A549 (cell line): ENCODE measurements around the gene KRTAP17-1. TPM values are rescaled to one million over a fixed set of nuclear protein-coding genes. Genes with fewer than 3 reads are reported as not detected.

ENCODE experiments used
- ATAC-seq, 2 experiments: fragments of 200-7000 bp in 1 of 2; fragments of >200 bp in 1 of 2; cut with Nextera tagmentation in 1 of 2; cut with Tn5 transposase in 1 of 2; 3 replicates each; pipeline versions ENCODE4 v1.8.0 to v1.9.1; 2018 to 2020; ENCODE audit warnings: mild to moderate bottlenecking in 1 of 2, moderate library complexity in 1 of 2
- CTCF ChIA-PET: fragments of 300-600 bp; sonication (Branson Sonifier 250); formaldehyde crosslinking; extraction: SDS; loops from one replicate; lab custom pipeline; 2021; ENCODE audit warnings: antibody characterized with exemption, inconsistent platforms; lab: Yijun Ruan, JAX
- POLR2A ChIA-PET: fragments of 350-600 bp; formaldehyde crosslinking; extraction: SDS; loops from one replicate; lab custom pipeline; 2021; ENCODE audit warnings: antibody characterized with exemption, inconsistent platforms; lab: Yijun Ruan, JAX
- DNase-seq, 2 experiments: peaks; one replicate each; pipeline versions ENCODE4 v3.0.0 to v3.0.0-alpha.2; 2011 to 2016; ENCODE audit warnings: low read depth in 1 of 2, low spot score in 1 of 2
- FAIRE-seq: peaks from 2 replicates; lab custom pipeline; 2011; peaks lifted over from hg19 to GRCh38; lab: Jason Lieb, UNC
- H3K27ac ChIP-seq, 2 experiments: fragments of >200 bp; sonication (Bioruptor Twin); formaldehyde crosslinking; 3 replicates each; pipeline ENCODE4 v1.5.1; 2016 to 2017
- H3K4me1 ChIP-seq: fragments of >200 bp; sonication (Bioruptor Twin); formaldehyde crosslinking; 3 replicates; pipeline ENCODE4 v1.6.1; 2016
- H3K4me2 ChIP-seq: fragments of >200 bp; sonication (Bioruptor Twin); formaldehyde crosslinking; 3 replicates; pipeline ENCODE4 v1.6.1; 2016
- H3K4me3 ChIP-seq: fragments of >200 bp; sonication (Bioruptor Twin); formaldehyde crosslinking; 3 replicates; pipeline ENCODE4 v1.5.1; 2016
- H3K9me3 ChIP-seq: fragments of >200 bp; sonication (Bioruptor Twin); formaldehyde crosslinking; 3 replicates; pipeline ENCODE4 v1.6.1; 2016
- FOXS1 ChIP-seq: fragments of 250-450 bp; sonication (Bioruptor Pico); IDR thresholded peaks from 2 replicates; pipeline ENCODE4 v1.5.0; 2020; ENCODE audit warnings: mild to moderate bottlenecking, moderate library complexity
- KDM1A ChIP-seq: fragments of 200-600 bp; sonication (generic); IDR thresholded peaks from 2 replicates; pipeline ENCODE4 v1.6.1; 2016; ENCODE audit warnings: low read depth, mild to moderate bottlenecking
- MYC ChIP-seq: IDR thresholded peaks from 2 replicates; pipeline ENCODE4 v1.6.1; 2012; ENCODE audit warnings: mild to moderate bottlenecking, inconsistent platforms, low read length, improper control_type of control experiment, borderline replicate concordance
- NFE2L2 ChIP-seq: fragments of 150-350 bp; conservative IDR thresholded peaks from 2 replicates; pipeline ENCODE4 v1.6.1; 2014; ENCODE audit warnings: low read length
- REST ChIP-seq: fragments of 200-600 bp; sonication (generic); IDR thresholded peaks from 2 replicates; pipeline ENCODE4 v1.6.1; 2016; ENCODE audit warnings: antibody characterized with exemption, mild to moderate bottlenecking, moderate library complexity
- TFCP2L1 ChIP-seq: fragments of 250-450 bp; sonication (Bioruptor Pico); IDR thresholded peaks from 2 replicates; pipeline ENCODE4 v1.5.0; 2021; ENCODE audit warnings: mild to moderate bottlenecking
- USF2 ChIP-seq: fragments of 450-650 bp; IDR thresholded peaks from 2 replicates; pipeline ENCODE4 v1.6.1; 2014; ENCODE audit warnings: antibody characterized with exemption
- WGBS: methylation state at CpG from one replicate; pipeline ENCODE4 v1.1.6; 2017; ENCODE audit errors: missing lambda C conversion rate; 5-methylcytosine and 5-hydroxymethylcytosine counted together
- polyA plus RNA-seq, 4 experiments: library from polyadenylated mRNA; depleted of rRNA in 3 of 4; stranded (reverse); fragments of >200 nt; fragmentation: RNase III in 1 of 4; extraction: RNeasy Plus Mini Kit Qiagen cat#74134 plus additional on column Dnase treatment in 1 of 4; gene quantifications; 2 replicates in 3 of 4; 3 replicates in 1 of 4; pipeline ENCODE4 v1.2.3, GENCODE V29; 2011 to 2017
- small RNA-seq, 6 experiments: library from RNA; depleted of rRNA; stranded (forward); fragments of <200 nt; gene quantifications; one replicate each; pipeline ENCODE3, GENCODE V24; 2012

The KRTAP17-1 gene
- polyA plus RNA-seq, 2 of the 4 experiments (the other 2 are of a cell fraction) = not detected

- no peak within 1 kb of the TSS for H3K4me2 ChIP-seq
- H3K9me3 ChIP-seq = no peaks in the 10 kb centered on the region
- ATAC-seq (no peak), FAIRE-seq (no peak), DNase-seq (no peak)
- ChIA-PET CTCF (interaction anchor here (1.4 kb wide), 1 partner anchor 11 kb away, joined by 4 read pairs; no protein-coding TSS in a partner anchor), POLR2A (no interaction called here)
- WGBS = 29% methylated on average over 2 of the region's 2 CpGs
- H3K4me3 ChIP-seq = no peak within 1 kb of the TSS
- H3K4me1 ChIP-seq = no peaks in the 10 kb centered on the region
- no peak within 1 kb of the TSS for H3K27ac ChIP-seq
- TF ChIP-seq NFE2L2 (no peak), USF2 (no peak), FOXS1 (CRISPR knock-in tag) (no peak), MYC (no peak), TFCP2L1 (no peak), REST (no peak), KDM1A (no peak)
Observed at GRCh38 chr17:41265078-41265477, 50.4 kb downstream of the KRTAP17-1 start, which contains the start of gene KRTAP9-6. Gene KRTAP9-6, plus strand, starts transcription at chr17:41265378. Its CDS starts 0 bp downstream, at chr17:41265378.

Small RNA genes within 50 kb of the gene (small RNA-seq; reads per million reads assigned to genes)
- 0 reads per million in 6 experiments for gene KRTAP9-10P

Other genes starting within 250 kb of the KRTAP17-1 start
Only the 30 nearest of the 35 such genes appear.
- gene KRTAP4-9, start 210.3 kb downstream of the KRTAP17-1 start, polyA plus RNA-seq (2011; rRNA removed) = not detected in 2 replicates
- gene KRTAP4-9, start 210.3 kb downstream of the KRTAP17-1 start, polyA plus RNA-seq (2017; fragmentation: RNase III; extraction: RNeasy Plus Mini Kit Qiagen cat#74134 plus additional on column Dnase treatment) = not detected in 3 replicates
- not detected in 2 replicates for gene KRTAP4-11, start 197.3 kb downstream of the KRTAP17-1 start, polyA plus RNA-seq (2011; rRNA removed)
- not detected in 3 replicates for gene KRTAP4-11, start 197.3 kb downstream of the KRTAP17-1 start, polyA plus RNA-seq (2017; fragmentation: RNase III; extraction: RNeasy Plus Mini Kit Qiagen cat#74134 plus additional on column Dnase treatment)
- gene KRTAP4-12, start 191.5 kb downstream of the KRTAP17-1 start, polyA plus RNA-seq (2011; rRNA removed) = not detected in 2 replicates
- gene KRTAP4-12, start 191.5 kb downstream of the KRTAP17-1 start, polyA plus RNA-seq (2017; fragmentation: RNase III; extraction: RNeasy Plus Mini Kit Qiagen cat#74134 plus additional on column Dnase treatment) = not detected in 3 replicates
- not detected in 2 replicates for gene KRTAP4-6, start 175.2 kb downstream of the KRTAP17-1 start, polyA plus RNA-seq (2011; rRNA removed)
- gene KRTAP4-6, start 175.2 kb downstream of the KRTAP17-1 start, polyA plus RNA-seq (2017; fragmentation: RNase III; extraction: RNeasy Plus Mini Kit Qiagen cat#74134 plus additional on column Dnase treatment) = not detected in 3 replicates
- gene KRTAP4-5, start 165.9 kb downstream of the KRTAP17-1 start, polyA plus RNA-seq (2011; rRNA removed) = not detected in 2 replicates
- not detected in 3 replicates for gene KRTAP4-5, start 165.9 kb downstream of the KRTAP17-1 start, polyA plus RNA-seq (2017; fragmentation: RNase III; extraction: RNeasy Plus Mini Kit Qiagen cat#74134 plus additional on column Dnase treatment)
- gene KRTAP4-4, start 155.0 kb downstream of the KRTAP17-1 start, polyA plus RNA-seq (2011; rRNA removed) = not detected in 2 replicates
- gene KRTAP4-4, start 155.0 kb downstream of the KRTAP17-1 start, polyA plus RNA-seq (2017; fragmentation: RNase III; extraction: RNeasy Plus Mini Kit Qiagen cat#74134 plus additional on column Dnase treatment) = not detected in 3 replicates
- not detected in 2 replicates for gene KRTAP4-3, start 147.5 kb downstream of the KRTAP17-1 start, polyA plus RNA-seq (2011; rRNA removed)
- not detected in 3 replicates for gene KRTAP4-3, start 147.5 kb downstream of the KRTAP17-1 start, polyA plus RNA-seq (2017; fragmentation: RNase III; extraction: RNeasy Plus Mini Kit Qiagen cat#74134 plus additional on column Dnase treatment)
- gene KRTAP4-2, start 137.5 kb downstream of the KRTAP17-1 start, polyA plus RNA-seq (2011; rRNA removed) = not detected in 2 replicates
- not detected in 3 replicates for gene KRTAP4-2, start 137.5 kb downstream of the KRTAP17-1 start, polyA plus RNA-seq (2017; fragmentation: RNase III; extraction: RNeasy Plus Mini Kit Qiagen cat#74134 plus additional on column Dnase treatment)
- 0.32 TPM in 2 replicates for gene KRTAP4-1, start 130.8 kb downstream of the KRTAP17-1 start, polyA plus RNA-seq (2011; rRNA removed)
- gene KRTAP4-1, start 130.8 kb downstream of the KRTAP17-1 start, polyA plus RNA-seq (2017; fragmentation: RNase III; extraction: RNeasy Plus Mini Kit Qiagen cat#74134 plus additional on column Dnase treatment) = 0.12 TPM in 2 of 3 replicates, not detected in the other
- not detected in 2 replicates for gene KRTAP9-1, start 125.8 kb downstream of the KRTAP17-1 start, polyA plus RNA-seq (2011; rRNA removed)
- gene KRTAP9-1, start 125.8 kb downstream of the KRTAP17-1 start, polyA plus RNA-seq (2017; fragmentation: RNase III; extraction: RNeasy Plus Mini Kit Qiagen cat#74134 plus additional on column Dnase treatment) = not detected in 3 replicates
- not detected in 2 replicates for gene KRTAP9-2, start 89.1 kb downstream of the KRTAP17-1 start, polyA plus RNA-seq (2011; rRNA removed)
- gene KRTAP9-2, start 89.1 kb downstream of the KRTAP17-1 start, polyA plus RNA-seq (2017; fragmentation: RNase III; extraction: RNeasy Plus Mini Kit Qiagen cat#74134 plus additional on column Dnase treatment) = not detected in 3 replicates
- gene KRTAP9-3, start 83.3 kb downstream of the KRTAP17-1 start, polyA plus RNA-seq (2011; rRNA removed) = not detected in 2 replicates
- not detected in 3 replicates for gene KRTAP9-3, start 83.3 kb downstream of the KRTAP17-1 start, polyA plus RNA-seq (2017; fragmentation: RNase III; extraction: RNeasy Plus Mini Kit Qiagen cat#74134 plus additional on column Dnase treatment)
- not detected in 2 replicates for gene KRTAP9-8, start 77.7 kb downstream of the KRTAP17-1 start, polyA plus RNA-seq (2011; rRNA removed)
- not detected in 3 replicates for gene KRTAP9-8, start 77.7 kb downstream of the KRTAP17-1 start, polyA plus RNA-seq (2017; fragmentation: RNase III; extraction: RNeasy Plus Mini Kit Qiagen cat#74134 plus additional on column Dnase treatment)
- gene KRTAP9-4, start 66.0 kb downstream of the KRTAP17-1 start, polyA plus RNA-seq (2011; rRNA removed) = not detected in 2 replicates
- not detected in 3 replicates for gene KRTAP9-4, start 66.0 kb downstream of the KRTAP17-1 start, polyA plus RNA-seq (2017; fragmentation: RNase III; extraction: RNeasy Plus Mini Kit Qiagen cat#74134 plus additional on column Dnase treatment)
- gene KRTAP9-9, start 60.3 kb downstream of the KRTAP17-1 start, polyA plus RNA-seq (2011; rRNA removed) = not detected in 2 replicates
- not detected in 3 replicates for gene KRTAP9-9, start 60.3 kb downstream of the KRTAP17-1 start, polyA plus RNA-seq (2017; fragmentation: RNase III; extraction: RNeasy Plus Mini Kit Qiagen cat#74134 plus additional on column Dnase treatment)
- not detected in 2 replicates for gene KRTAP9-6, start 50.3 kb downstream of the KRTAP17-1 start, polyA plus RNA-seq (2011; rRNA removed)
- not detected in 3 replicates for gene KRTAP9-6, start 50.3 kb downstream of the KRTAP17-1 start, polyA plus RNA-seq (2017; fragmentation: RNase III; extraction: RNeasy Plus Mini Kit Qiagen cat#74134 plus additional on column Dnase treatment)
- not detected in 2 replicates for gene KRTAP9-7, start 40.0 kb downstream of the KRTAP17-1 start, polyA plus RNA-seq (2011; rRNA removed)
- not detected in 3 replicates for gene KRTAP9-7, start 40.0 kb downstream of the KRTAP17-1 start, polyA plus RNA-seq (2017; fragmentation: RNase III; extraction: RNeasy Plus Mini Kit Qiagen cat#74134 plus additional on column Dnase treatment)
- gene KRTAP29-1, start 12.9 kb downstream of the KRTAP17-1 start, polyA plus RNA-seq (2011; rRNA removed) = not detected in 2 replicates
- not detected in 3 replicates for gene KRTAP29-1, start 12.9 kb downstream of the KRTAP17-1 start, polyA plus RNA-seq (2017; fragmentation: RNase III; extraction: RNeasy Plus Mini Kit Qiagen cat#74134 plus additional on column Dnase treatment)
- not detected in 2 replicates for gene KRTAP16-1, start 6.4 kb downstream of the KRTAP17-1 start, polyA plus RNA-seq (2011; rRNA removed)
- not detected in 3 replicates for gene KRTAP16-1, start 6.4 kb downstream of the KRTAP17-1 start, polyA plus RNA-seq (2017; fragmentation: RNase III; extraction: RNeasy Plus Mini Kit Qiagen cat#74134 plus additional on column Dnase treatment)
- not detected in 2 replicates for gene KRT33A, start 35.1 kb upstream of the KRTAP17-1 start, polyA plus RNA-seq (2011; rRNA removed)
- gene KRT33A, start 35.1 kb upstream of the KRTAP17-1 start, polyA plus RNA-seq (2017; fragmentation: RNase III; extraction: RNeasy Plus Mini Kit Qiagen cat#74134 plus additional on column Dnase treatment) = not detected in 3 replicates
- not detected in 2 replicates for gene KRT33B, start 54.1 kb upstream of the KRTAP17-1 start, polyA plus RNA-seq (2011; rRNA removed)
- 0.05 to 0.08 TPM in 2 of 3 replicates, not detected in the other for gene KRT33B, start 54.1 kb upstream of the KRTAP17-1 start, polyA plus RNA-seq (2017; fragmentation: RNase III; extraction: RNeasy Plus Mini Kit Qiagen cat#74134 plus additional on column Dnase treatment)
- gene KRT34, start 66.6 kb upstream of the KRTAP17-1 start, polyA plus RNA-seq (2011; rRNA removed) = 0.09 TPM in 2 replicates
- gene KRT34, start 66.6 kb upstream of the KRTAP17-1 start, polyA plus RNA-seq (2017; fragmentation: RNase III; extraction: RNeasy Plus Mini Kit Qiagen cat#74134 plus additional on column Dnase treatment) = 0.17 to 0.33 TPM (median 0.23 TPM) in 3 replicates
- not detected in 2 replicates for gene KRT31, start 81.9 kb upstream of the KRTAP17-1 start, polyA plus RNA-seq (2011; rRNA removed)
- gene KRT31, start 81.9 kb upstream of the KRTAP17-1 start, polyA plus RNA-seq (2017; fragmentation: RNase III; extraction: RNeasy Plus Mini Kit Qiagen cat#74134 plus additional on column Dnase treatment) = not detected in 3 replicates
- gene KRT37, start 108.9 kb upstream of the KRTAP17-1 start, polyA plus RNA-seq (2011; rRNA removed) = not detected in 2 replicates
- gene KRT37, start 108.9 kb upstream of the KRTAP17-1 start, polyA plus RNA-seq (2017; fragmentation: RNase III; extraction: RNeasy Plus Mini Kit Qiagen cat#74134 plus additional on column Dnase treatment) = not detected in 3 replicates
- not detected in 2 replicates for gene KRT38, start 125.3 kb upstream of the KRTAP17-1 start, polyA plus RNA-seq (2011; rRNA removed)
- not detected in 3 replicates for gene KRT38, start 125.3 kb upstream of the KRTAP17-1 start, polyA plus RNA-seq (2017; fragmentation: RNase III; extraction: RNeasy Plus Mini Kit Qiagen cat#74134 plus additional on column Dnase treatment)
- not detected in 2 replicates for gene KRT32, start 151.7 kb upstream of the KRTAP17-1 start, polyA plus RNA-seq (2011; rRNA removed)
- gene KRT32, start 151.7 kb upstream of the KRTAP17-1 start, polyA plus RNA-seq (2017; fragmentation: RNase III; extraction: RNeasy Plus Mini Kit Qiagen cat#74134 plus additional on column Dnase treatment) = not detected in 3 replicates
- not detected in 2 replicates for gene KRT35, start 165.4 kb upstream of the KRTAP17-1 start, polyA plus RNA-seq (2011; rRNA removed)
- gene KRT35, start 165.4 kb upstream of the KRTAP17-1 start, polyA plus RNA-seq (2017; fragmentation: RNase III; extraction: RNeasy Plus Mini Kit Qiagen cat#74134 plus additional on column Dnase treatment) = not detected in 3 replicates
- not detected in 2 replicates for gene KRT36, start 174.2 kb upstream of the KRTAP17-1 start, polyA plus RNA-seq (2011; rRNA removed)
- not detected in 3 replicates for gene KRT36, start 174.2 kb upstream of the KRTAP17-1 start, polyA plus RNA-seq (2017; fragmentation: RNase III; extraction: RNeasy Plus Mini Kit Qiagen cat#74134 plus additional on column Dnase treatment)
- gene KRT13, start 189.9 kb upstream of the KRTAP17-1 start, polyA plus RNA-seq (2011; rRNA removed) = 0.06 and 0.08 TPM in 2 replicates
- not detected in 3 replicates for gene KRT13, start 189.9 kb upstream of the KRTAP17-1 start, polyA plus RNA-seq (2017; fragmentation: RNase III; extraction: RNeasy Plus Mini Kit Qiagen cat#74134 plus additional on column Dnase treatment)
- gene KRT15, start 203.2 kb upstream of the KRTAP17-1 start, polyA plus RNA-seq (2011; rRNA removed) = 2.1 and 2.6 TPM in 2 replicates
- 0.54 to 1.4 TPM (median 0.62 TPM) in 3 replicates for gene KRT15, start 203.2 kb upstream of the KRTAP17-1 start, polyA plus RNA-seq (2017; fragmentation: RNase III; extraction: RNeasy Plus Mini Kit Qiagen cat#74134 plus additional on column Dnase treatment)